ENCODE results near the gene KCNK15.
A peak's percentile ranks its signal among the peaks of the same experiment; 100 is the strongest.
"Not testable (repeated sequence)": the region's sequence is repeated elsewhere in the genome, so short reads cannot be mapped to it uniquely, and the experiment has no call there.

The KCNK15 gene

GRCh38 chr20:44756956-44757355 lies 11.3 kb downstream of the KCNK15 start:
- Histone ChIP-seq H3K4me1 (ENCODE audit: control extremely low read depth in 1 of 4, control insufficient read depth in 4 of 4, insufficient read depth in 4 of 4, low read length in 3 of 4) (peaks cover 0 to 8% (median 2%) of the 10 kb centered on the region in 4 experiments), H3K4me3 (ENCODE audit: control insufficient read depth in 1 of 7, extremely low read depth in 1 of 7, insufficient read depth in 4 of 7, low read depth in 2 of 7, low read length in 6 of 7) (no peak overlapping the region), H3K27ac (ENCODE audit: insufficient read depth in 1 of 2, low read depth in 1 of 2, low read length in 2 of 2, poor library complexity in 1 of 2, severe bottlenecking in 2 of 2) (no peak overlapping the region), H3K27me3 (replicated peaks in 2 of 5; ENCODE audit: control insufficient read depth in 4 of 5, insufficient read depth in 5 of 5, low read length in 4 of 5) (peaks cover 0 to 20% (median 0%) of the 10 kb centered on the region in 5 experiments), H3K36me3 (ENCODE audit: control insufficient read depth in 4 of 4, insufficient read depth in 4 of 4, low read length in 3 of 4) (no peaks in the 10 kb centered on the region), H3K9me3 (ENCODE audit: control extremely low read depth in 1 of 5, control insufficient read depth in 4 of 5, insufficient read depth in 2 of 5, low read depth in 1 of 5, low read length in 4 of 5) (no peaks in the 10 kb centered on the region)
- 100% methylated on average over 5 of the region's 5 CpGs for WGBS (ENCODE audit: insufficient coverage)
- POLR2A ChIA-PET = no interaction called here
- DNase-seq = no peak
- CTCF ChIA-PET = interaction anchor here (1.3 kb wide), 1 partner anchor 60 kb away, joined by 3 read pairs; no protein-coding TSS in a partner anchor

GRCh38 chr20:44758247-44759101 lies 12.8 kb downstream of the KCNK15 start:
- WGBS (ENCODE audit: insufficient coverage) = 43% methylated on average over 7 of the region's 10 CpGs
- no peak overlapping the region for H3K27ac ChIP-seq (ENCODE audit: insufficient read depth in 1 of 2, low read depth in 1 of 2, low read length in 2 of 2, poor library complexity in 1 of 2, severe bottlenecking in 2 of 2)
- H3K9me3 ChIP-seq (ENCODE audit: control extremely low read depth in 1 of 5, control insufficient read depth in 4 of 5, insufficient read depth in 2 of 5, low read depth in 1 of 5, low read length in 4 of 5) = no peaks in the 10 kb centered on the region
- peaks cover 0 to 8% (median 2%) of the 10 kb centered on the region in 4 experiments for H3K4me1 ChIP-seq (ENCODE audit: control extremely low read depth in 1 of 4, control insufficient read depth in 4 of 4, insufficient read depth in 4 of 4, low read length in 3 of 4)
- no peak overlapping the region for H3K4me3 ChIP-seq (ENCODE audit: control insufficient read depth in 1 of 7, extremely low read depth in 1 of 7, insufficient read depth in 4 of 7, low read depth in 2 of 7, low read length in 6 of 7)
- ChIA-PET POLR2A (no interaction called here), CTCF (interaction anchor here (0.8 to 5.7 kb wide), 4 partner anchors 11 to 105 kb away, joined by 3 to 22 read pairs (median 3); no protein-coding TSS in a partner anchor)
- H3K36me3 ChIP-seq (ENCODE audit: control insufficient read depth in 4 of 4, insufficient read depth in 4 of 4, low read length in 3 of 4) = no peaks in the 10 kb centered on the region
- DNase-seq = peak in 2 of 3 donors; percentile 73 to 80
- peaks cover 0 to 14% (median 0%) of the 10 kb centered on the region in 5 experiments for H3K27me3 ChIP-seq (replicated peaks in 2 of 5; ENCODE audit: control insufficient read depth in 4 of 5, insufficient read depth in 5 of 5, low read length in 4 of 5)

- H3K4me1 ChIP-seq (ENCODE audit: control extremely low read depth in 1 of 4, control insufficient read depth in 4 of 4, insufficient read depth in 4 of 4, low read length in 3 of 4) = peaks cover 0 to 8% (median 2%) of the 10 kb centered on the region in 4 experiments
- no peak overlapping the region for H3K4me3 ChIP-seq (ENCODE audit: control insufficient read depth in 1 of 7, extremely low read depth in 1 of 7, insufficient read depth in 4 of 7, low read depth in 2 of 7, low read length in 6 of 7)
- POLR2A ChIA-PET = no interaction called here
- DNase-seq = no peak
- no peaks in the 10 kb centered on the region for H3K36me3 ChIP-seq (ENCODE audit: control insufficient read depth in 4 of 4, insufficient read depth in 4 of 4, low read length in 3 of 4)
- H3K27ac ChIP-seq (ENCODE audit: insufficient read depth in 1 of 2, low read depth in 1 of 2, low read length in 2 of 2, poor library complexity in 1 of 2, severe bottlenecking in 2 of 2) = no peak overlapping the region
- WGBS (ENCODE audit: insufficient coverage) = 100% methylated on average over 1 of the region's 1 CpG
- CTCF ChIA-PET = interaction anchor here (1.1 to 5.7 kb wide), 2 partner anchors 12 to 23 kb away, joined by 3 to 22 read pairs; no protein-coding TSS in a partner anchor
- peaks cover 0 to 8% (median 0%) of the 10 kb centered on the region in 5 experiments for H3K27me3 ChIP-seq (replicated peaks in 2 of 5; ENCODE audit: control insufficient read depth in 4 of 5, insufficient read depth in 5 of 5, low read length in 4 of 5)
- no peaks in the 10 kb centered on the region for H3K9me3 ChIP-seq (ENCODE audit: control extremely low read depth in 1 of 5, control insufficient read depth in 4 of 5, insufficient read depth in 2 of 5, low read depth in 1 of 5, low read length in 4 of 5)
Observed at GRCh38 chr20:44759595-44759994, 13.9 kb downstream of the KCNK15 start.

GRCh38 chr20:44761423-44761822 lies 15.8 kb downstream of the KCNK15 start:
- Histone ChIP-seq H3K27me3 (replicated peaks in 2 of 5; ENCODE audit: control insufficient read depth in 4 of 5, insufficient read depth in 5 of 5, low read length in 4 of 5) (peaks cover 0 to 14% (median 8%) of the 10 kb centered on the region in 5 experiments), H3K9me3 (ENCODE audit: control extremely low read depth in 1 of 5, control insufficient read depth in 4 of 5, insufficient read depth in 2 of 5, low read depth in 1 of 5, low read length in 4 of 5) (no peaks in the 10 kb centered on the region), H3K4me1 (ENCODE audit: control extremely low read depth in 1 of 4, control insufficient read depth in 4 of 4, insufficient read depth in 4 of 4, low read length in 3 of 4) (peaks cover 0 to 8% (median 2%) of the 10 kb centered on the region in 4 experiments), H3K27ac (ENCODE audit: insufficient read depth in 1 of 2, low read depth in 1 of 2, low read length in 2 of 2, poor library complexity in 1 of 2, severe bottlenecking in 2 of 2) (no peak overlapping the region), H3K4me3 (ENCODE audit: control insufficient read depth in 1 of 7, extremely low read depth in 1 of 7, insufficient read depth in 4 of 7, low read depth in 2 of 7, low read length in 6 of 7) (no peak overlapping the region), H3K36me3 (ENCODE audit: control insufficient read depth in 4 of 4, insufficient read depth in 4 of 4, low read length in 3 of 4) (no peaks in the 10 kb centered on the region)
- DNase-seq = no peak
- 63% methylated on average over 3 of the region's 3 CpGs for WGBS (ENCODE audit: insufficient coverage)
- ChIA-PET CTCF (interaction anchor here (5.7 kb wide), 1 partner anchor 14 kb away, joined by 22 read pairs; no protein-coding TSS in a partner anchor), POLR2A (no interaction called here)

- no peaks in the 10 kb centered on the region for H3K9me3 ChIP-seq (ENCODE audit: control extremely low read depth in 1 of 5, control insufficient read depth in 4 of 5, insufficient read depth in 2 of 5, low read depth in 1 of 5, low read length in 4 of 5)
- no peaks in the 10 kb centered on the region for H3K36me3 ChIP-seq (ENCODE audit: control insufficient read depth in 4 of 4, insufficient read depth in 4 of 4, low read length in 3 of 4)
- no peak for DNase-seq
- WGBS (ENCODE audit: insufficient coverage) = 93% methylated on average over 9 of the region's 10 CpGs
- no peak overlapping the region for H3K27ac ChIP-seq (ENCODE audit: insufficient read depth in 1 of 2, low read depth in 1 of 2, low read length in 2 of 2, poor library complexity in 1 of 2, severe bottlenecking in 2 of 2)
- H3K4me3 ChIP-seq (ENCODE audit: control insufficient read depth in 1 of 7, extremely low read depth in 1 of 7, insufficient read depth in 4 of 7, low read depth in 2 of 7, low read length in 6 of 7) = no peak overlapping the region
- ChIA-PET POLR2A (no interaction called here), CTCF (interaction anchor here (5.7 kb wide), 1 partner anchor 15 kb away, joined by 22 read pairs; no protein-coding TSS in a partner anchor)
- H3K4me1 ChIP-seq (ENCODE audit: control extremely low read depth in 1 of 4, control insufficient read depth in 4 of 4, insufficient read depth in 4 of 4, low read length in 3 of 4) = peaks cover 0 to 8% (median 2%) of the 10 kb centered on the region in 4 experiments
- H3K27me3 ChIP-seq (replicated peaks in 2 of 5; ENCODE audit: control insufficient read depth in 4 of 5, insufficient read depth in 5 of 5, low read length in 4 of 5) = peaks cover 0 to 18% (median 10%) of the 10 kb centered on the region in 5 experiments
Observed at GRCh38 chr20:44762466-44763140, 16.9 kb downstream of the KCNK15 start.

GRCh38 chr20:44763798-44764197 lies 18.1 kb downstream of the KCNK15 start:
- H3K27ac ChIP-seq (ENCODE audit: insufficient read depth in 1 of 2, low read depth in 1 of 2, low read length in 2 of 2, poor library complexity in 1 of 2, severe bottlenecking in 2 of 2); DNase-seq; H3K9me3 ChIP-seq (ENCODE audit: control extremely low read depth in 1 of 5, control insufficient read depth in 4 of 5, insufficient read depth in 2 of 5, low read depth in 1 of 5, low read length in 4 of 5); POLR2A ChIA-PET; H3K4me1 ChIP-seq (ENCODE audit: control extremely low read depth in 1 of 4, control insufficient read depth in 4 of 4, insufficient read depth in 4 of 4, low read length in 3 of 4); H3K36me3 ChIP-seq (ENCODE audit: control insufficient read depth in 4 of 4, insufficient read depth in 4 of 4, low read length in 3 of 4); H3K4me3 ChIP-seq (ENCODE audit: control insufficient read depth in 1 of 7, extremely low read depth in 1 of 7, insufficient read depth in 4 of 7, low read depth in 2 of 7, low read length in 6 of 7): not testable (repeated sequence)
- no CpG with 5 or more reads among the region's 3 CpGs for WGBS (ENCODE audit: insufficient coverage)
- CTCF ChIA-PET = interaction anchor here (5.7 kb wide), 1 partner anchor 16 kb away, joined by 22 read pairs; no protein-coding TSS in a partner anchor
- H3K27me3 ChIP-seq (replicated peaks in 2 of 5; ENCODE audit: control insufficient read depth in 4 of 5, insufficient read depth in 5 of 5, low read length in 4 of 5) = peaks cover 0 to 24% (median 13%) of the 10 kb centered on the region in 5 experiments
